Endothelial cell of umbilical vein (primary cell): ENCODE results near the gene RUNX2. TPM values are rescaled to one million over a fixed set of nuclear protein-coding genes. Genes with fewer than 3 reads are reported as not detected.

ENCODE experiments used
- BruUV-seq: library from RNA; stranded (reverse); fragments of 400-500 nt; replicated peaks from 2 replicates; lab custom pipeline; 2021; lab: Mats Ljungman, UMichigan
- CTCF ChIA-PET: fragments of 300-600, 350-600 bp; sonication (Branson Sonifier 250); formaldehyde crosslinking; loops from one replicate; lab custom pipeline; 2021; ENCODE audit warnings: antibody characterized with exemption, inconsistent platforms; lab: Charles Lee
- POLR2A ChIA-PET: fragments of 300-600, 350-600 bp; sonication (Branson Sonifier 250); formaldehyde crosslinking; loops from one replicate; lab custom pipeline; 2021; ENCODE audit warnings: antibody characterized with exemption, inconsistent platforms; lab: Charles Lee
- DNase-seq: peaks from one replicate; pipeline ENCODE4 v3.0.0-alpha.2; 2011; ENCODE audit warnings: low read depth, low spot score
- FAIRE-seq: peaks from 2 replicates; lab custom pipeline; 2011; peaks lifted over from hg19 to GRCh38; lab: Jason Lieb, UNC
- H2AFZ ChIP-seq: 2 replicates; pipeline ENCODE4 v1.6.0; 2012; ENCODE audit warnings: low read depth, low read length, control low read depth, inconsistent platforms
- H3K27ac ChIP-seq: 2 replicates; pipeline ENCODE4 v1.5.1; 2011; ENCODE audit warnings: low read depth, mild to moderate bottlenecking, control low read depth, low read length, moderate library complexity; ENCODE audit not compliant: insufficient read depth
- H3K27me3 ChIP-seq, 2 experiments: 2 replicates each; pipeline versions ENCODE4 v1.6.0 to v1.6.1; 2011; ENCODE audit warnings: low read length in 2 of 2, mixed read lengths in 1 of 2; ENCODE audit not compliant: control insufficient read depth in 2 of 2, insufficient read depth in 2 of 2
- H3K36me3 ChIP-seq, 2 experiments: 2 replicates in 1 of 2; 3 replicates in 1 of 2; pipeline ENCODE4 v1.5.1; 2011; ENCODE audit warnings: low read length in 2 of 2, mild to moderate bottlenecking in 1 of 2, moderate library complexity in 1 of 2; ENCODE audit not compliant: control insufficient read depth in 2 of 2, insufficient read depth in 2 of 2; ENCODE audit errors: extremely low read depth in 1 of 2
- H3K4me1 ChIP-seq: 3 replicates; pipeline ENCODE4 v1.5.1; 2011; ENCODE audit warnings: mild to moderate bottlenecking, low read length; ENCODE audit not compliant: control insufficient read depth, insufficient read depth; ENCODE audit errors: extremely low read depth
- H3K4me2 ChIP-seq: 2 replicates; pipeline ENCODE4 v1.6.1; 2011; ENCODE audit warnings: low read length, control low read depth, mixed read lengths; ENCODE audit not compliant: insufficient read depth
- H3K4me3 ChIP-seq, 3 experiments: fragments of 200-600 bp in 1 of 3; sonication (generic), shearing (Covaris generic) in 1 of 3; replicated peaks in 1 of 3; 2 replicates each; pipeline ENCODE4 v1.5.1; 2011 to 2016; ENCODE audit warnings: control low read depth in 3 of 3, low read length in 3 of 3, mild to moderate bottlenecking in 2 of 3, inconsistent platforms in 1 of 3, low read depth in 1 of 3, moderate library complexity in 1 of 3; ENCODE audit not compliant: insufficient read depth in 1 of 3
- H3K79me2 ChIP-seq: 2 replicates; pipeline ENCODE4 v1.6.0; 2012; ENCODE audit warnings: low read length, inconsistent platforms; ENCODE audit not compliant: control insufficient read depth, insufficient read depth
- H3K9ac ChIP-seq: replicated peaks from 2 replicates; pipeline ENCODE3; 2011; ENCODE audit warnings: low read length, control low read depth; ENCODE audit not compliant: insufficient read depth; ENCODE audit errors: extremely low read depth
- H3K9me1 ChIP-seq: replicated peaks from 3 replicates; pipeline ENCODE4 v1.6.0; 2011; ENCODE audit warnings: mild to moderate bottlenecking, low read length; ENCODE audit not compliant: control insufficient read depth, insufficient read depth; ENCODE audit errors: extremely low read depth
- H3K9me3 ChIP-seq: replicated peaks from 2 replicates; pipeline ENCODE4 v1.5.1; 2012; ENCODE audit warnings: low read length, inconsistent platforms; ENCODE audit not compliant: control insufficient read depth, insufficient read depth
- H4K20me1 ChIP-seq: replicated peaks from 2 replicates; pipeline ENCODE3; 2011; ENCODE audit warnings: mild to moderate bottlenecking, low read length; ENCODE audit not compliant: control insufficient read depth, insufficient read depth; ENCODE audit errors: extremely low read depth
- EZH2 ChIP-seq: IDR thresholded peaks from 2 replicates; pipeline ENCODE4 v1.6.1; 2012; ENCODE audit warnings: borderline replicate concordance, low read depth, mild to moderate bottlenecking, moderate library complexity, low read length, inconsistent platforms; ENCODE audit not compliant: severe bottlenecking
- FOS ChIP-seq: IDR thresholded peaks from 2 replicates; pipeline ENCODE4 v1.6.1; 2011; ENCODE audit warnings: mild to moderate bottlenecking, low read length, moderate library complexity, borderline replicate concordance; ENCODE audit not compliant: insufficient read depth
- GATA2 ChIP-seq: IDR thresholded peaks from 2 replicates; pipeline ENCODE4 v1.7.0; 2011; ENCODE audit warnings: low read depth, mild to moderate bottlenecking, moderate library complexity, mixed read lengths, low read length; ENCODE audit not compliant: insufficient read length, insufficient read depth
- JUN ChIP-seq: IDR thresholded peaks from 2 replicates; pipeline ENCODE4 v1.6.1; 2011; ENCODE audit warnings: borderline replicate concordance, low read depth; ENCODE audit not compliant: insufficient read length, insufficient read depth
- MAX ChIP-seq: IDR thresholded peaks from 2 replicates; pipeline ENCODE4 v1.6.1; 2011; ENCODE audit not compliant: insufficient read depth, insufficient read length
- MYC ChIP-seq: IDR thresholded peaks from one replicate; pipeline ENCODE4 v1.6.1; 2011; ENCODE audit warnings: mild to moderate bottlenecking, low read depth, low read length
- POLR2A ChIP-seq: IDR thresholded peaks from 2 replicates; pipeline ENCODE4 v1.6.1; 2012; ENCODE audit warnings: low read depth, mild to moderate bottlenecking, control low read depth, low read length
- POLR2AphosphoS5 ChIP-seq: IDR thresholded peaks from 2 replicates; pipeline ENCODE4 v1.6.1; 2012; ENCODE audit warnings: low read depth, mild to moderate bottlenecking, control low read depth, low read length, moderate library complexity; ENCODE audit not compliant: insufficient read depth
- dilution Hi-C: fragments of 300-500 bp; cut with MboI; formaldehyde crosslinking; loops from one replicate; pipeline ENCODE4 v1.15.0; 2019; ENCODE audit warnings: low sequenced_read_pairs; ENCODE audit not compliant: extremely low pct_ligation_motif_present
- intact Hi-C: fragments of 100-400 bp; cut with micrococcal nuclease; formaldehyde crosslinking; loops from one replicate; pipeline ENCODE4 v1.10.0; 2022
- polyA plus RNA-seq, 4 experiments: library from polyadenylated mRNA; depleted of rRNA in 3 of 4; stranded (reverse) in 3 of 4; unstranded in 1 of 4; fragments of >200 nt; gene quantifications; 2 replicates each; pipeline versions ENCODE4 v1.2.1 to v1.2.3, GENCODE V29; 2011 to 2012; ENCODE audit warnings: missing spikeins in 1 of 4
- total RNA-seq: library from RNA; stranded (reverse); gene quantifications from 2 replicates; pipeline ENCODE4 v1.2.3, GENCODE V29; 2021
- TF ChIP-seq, protein P1 (sequence below), 2 donors: IDR thresholded peaks; 1 replicate in 1 of 2; 2 replicates in 1 of 2; pipeline ENCODE4 v1.5.1; 2011; ENCODE audit warnings: low read length in 2 of 2, mild to moderate bottlenecking in 2 of 2, moderate library complexity in 2 of 2, control low read depth in 1 of 2, inconsistent platforms in 1 of 2, low read depth in 1 of 2; ENCODE audit not compliant: insufficient read depth in 1 of 2; ENCODE audit errors: extremely low read depth in 1 of 2

Gene RUNX2
- total and polyA plus RNA-seq, 2 donors (not counting 3 experiments of a cell fraction or from before 2014, with no cell fraction given), result 0.06 TPM; not detected in 1

GRCh38 chr6:45450831-45451230 lies 122.7 kb downstream of the RUNX2 start:
- H3K4me1 ChIP-seq, result peaks cover 36% of the 10 kb centered on the region
- dilution Hi-C loops (no loop called here), intact Hi-C loops (no loop called here)
- H3K4me2 ChIP-seq, result no peak overlapping the region
- no peak overlapping the region for H3K9ac ChIP-seq
- H3K9me1 ChIP-seq, result no peaks in the 10 kb centered on the region
- ChIA-PET CTCF (interaction anchor here (1.0 to 1.7 kb wide), 3 partner anchors 14 to 975 kb away, joined by 3 to 4 read pairs (median 3); no protein-coding TSS in a partner anchor), POLR2A (no interaction called here)
- no peak overlapping the region for H2AFZ ChIP-seq
- DNase-seq, result no peak
- H3K9me3 ChIP-seq, result no peaks in the 10 kb centered on the region
- FAIRE-seq, result no peak
- no peak overlapping the region for H3K4me3 ChIP-seq
- peaks cover 0 to 3% of the 10 kb centered on the region in 2 experiments for H3K27me3 ChIP-seq
- BruUV-seq, result no TSS peak
- no peaks in the 10 kb centered on the region for H3K79me2 ChIP-seq
- no peak for TF ChIP-seq EZH2
- TF ChIP-seq GATA2, result no peak
- no peak for TF ChIP-seq JUN
- TF ChIP-seq MYC, result no peak
- TF ChIP-seq, protein P1, sequence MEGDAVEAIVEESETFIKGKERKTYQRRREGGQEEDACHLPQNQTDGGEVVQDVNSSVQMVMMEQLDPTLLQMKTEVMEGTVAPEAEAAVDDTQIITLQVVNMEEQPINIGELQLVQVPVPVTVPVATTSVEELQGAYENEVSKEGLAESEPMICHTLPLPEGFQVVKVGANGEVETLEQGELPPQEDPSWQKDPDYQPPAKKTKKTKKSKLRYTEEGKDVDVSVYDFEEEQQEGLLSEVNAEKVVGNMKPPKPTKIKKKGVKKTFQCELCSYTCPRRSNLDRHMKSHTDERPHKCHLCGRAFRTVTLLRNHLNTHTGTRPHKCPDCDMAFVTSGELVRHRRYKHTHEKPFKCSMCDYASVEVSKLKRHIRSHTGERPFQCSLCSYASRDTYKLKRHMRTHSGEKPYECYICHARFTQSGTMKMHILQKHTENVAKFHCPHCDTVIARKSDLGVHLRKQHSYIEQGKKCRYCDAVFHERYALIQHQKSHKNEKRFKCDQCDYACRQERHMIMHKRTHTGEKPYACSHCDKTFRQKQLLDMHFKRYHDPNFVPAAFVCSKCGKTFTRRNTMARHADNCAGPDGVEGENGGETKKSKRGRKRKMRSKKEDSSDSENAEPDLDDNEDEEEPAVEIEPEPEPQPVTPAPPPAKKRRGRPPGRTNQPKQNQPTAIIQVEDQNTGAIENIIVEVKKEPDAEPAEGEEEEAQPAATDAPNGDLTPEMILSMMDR (IDR thresholded peaks at IDR 0.05; ENCODE audit: extremely low read depth in 1 of 2, insufficient read depth in 1 of 2, low read depth in 1 of 2, low read length in 2 of 2), result no peak
- TF ChIP-seq POLR2AphosphoS5, result no peak
- no peak for TF ChIP-seq MAX
- TF ChIP-seq FOS, result no peak
- TF ChIP-seq POLR2A, result no peak
- no peaks in the 10 kb centered on the region for H3K36me3 ChIP-seq
- H3K27ac ChIP-seq, result no peak overlapping the region
- H4K20me1 ChIP-seq, result no peaks in the 10 kb centered on the region
